GM12878 (cell line): ENCODE results near the gene SNAI3. TPM values are rescaled to one million over a fixed set of nuclear protein-coding genes. Genes with fewer than 3 reads are reported as not detected.

Source experiments
- BACH1 ChIP-seq: fragments of 450-650 bp; IDR thresholded peaks from 2 replicates; pipeline ENCODE4 v1.6.1; 2017; ENCODE audit warnings: mild to moderate bottlenecking, borderline replicate concordance
- CBFB ChIP-seq: IDR thresholded peaks from 2 replicates; pipeline ENCODE4 v1.6.1; 2016; ENCODE audit warnings: antibody characterized with exemption, low read depth
- MTA3 ChIP-seq: IDR thresholded peaks from 2 replicates; pipeline ENCODE4 v1.6.1; 2012; ENCODE audit warnings: low read length, inconsistent platforms, borderline replicate concordance
- MYC ChIP-seq: IDR thresholded peaks from 2 replicates; pipeline ENCODE4 v1.6.1; 2011; ENCODE audit warnings: mild to moderate bottlenecking, low read length, moderate library complexity, inconsistent platforms; ENCODE audit not compliant: insufficient read depth, insufficient replicate concordance, insufficient read length, severe bottlenecking
- NFYA ChIP-seq: IDR thresholded peaks from 2 replicates; pipeline ENCODE4 v1.6.1; 2011; ENCODE audit warnings: low read depth, mild to moderate bottlenecking, low read length, improper control_type of control experiment, borderline replicate concordance
- NRF1 ChIP-seq: conservative IDR thresholded peaks from 2 replicates; pipeline ENCODE4 v1.6.1; 2011; ENCODE audit warnings: mild to moderate bottlenecking, low read depth, low read length, improper control_type of control experiment
- SIX5 ChIP-seq: IDR thresholded peaks from 2 replicates; pipeline ENCODE4 v1.6.1; 2011; ENCODE audit warnings: mild to moderate bottlenecking, low read depth, low read length, moderate library complexity; ENCODE audit not compliant: severe bottlenecking
- SKIL ChIP-seq: fragments of 450-650 bp; IDR thresholded peaks from 2 replicates; pipeline ENCODE4 v1.6.1; 2017; ENCODE audit warnings: mild to moderate bottlenecking, low read depth, inconsistent platforms; ENCODE audit not compliant: poor library complexity, severe bottlenecking
- SP1 ChIP-seq: IDR thresholded peaks from one replicate; pipeline ENCODE4 v1.6.1; 2011; ENCODE audit warnings: low read depth, low read length
- TARDBP ChIP-seq: IDR thresholded peaks from 2 replicates; pipeline ENCODE4 v1.6.1; 2016; ENCODE audit warnings: borderline replicate concordance
- ZBED1 ChIP-seq: IDR thresholded peaks from 2 replicates; pipeline ENCODE4 v1.6.1; 2016; ENCODE audit warnings: borderline replicate concordance
- ZBTB40 ChIP-seq: fragments of 450-650 bp; IDR thresholded peaks from 2 replicates; pipeline ENCODE4 v1.6.1; 2016; ENCODE audit warnings: mild to moderate bottlenecking, moderate library complexity, borderline replicate concordance
- ZNF274 ChIP-seq: IDR thresholded peaks from one replicate; pipeline ENCODE4 v1.8.0; 2011; ENCODE audit not compliant: insufficient read length, insufficient read depth
- ZNF622 ChIP-seq: fragments of 450-650 bp; IDR thresholded peaks from 2 replicates; pipeline ENCODE4 v1.6.1; 2017; ENCODE audit warnings: mild to moderate bottlenecking, inconsistent platforms
- polyA plus RNA-seq, 11 experiments: library from polyadenylated mRNA; depleted of rRNA in 4 of 11; unstranded in 6 of 11; stranded (reverse) in 5 of 11; fragments of >200 nt; fragmentation: Nextera tagmentation in 4 of 11; fragmentation: Illumina TruSeq in 1 of 11; extraction: Ambion mirVana in 4 of 11; extraction: Trizol in 1 of 11; gene quantifications; 1 replicate in 1 of 11; 2 replicates in 10 of 11; pipeline versions ENCODE4 v1.2.1 to v1.2.3, GENCODE V29; 2011 to 2016; ENCODE audit warnings: inconsistent platforms in 2 of 11, missing spikeins in 2 of 11, low read depth in 1 of 11
- total RNA-seq, 4 experiments: library from RNA; depleted of rRNA in 3 of 4; stranded (reverse); fragments of >200 nt in 3 of 4; fragmentation: Illumina TruSeq in 1 of 4; extraction: Trizol in 1 of 4; gene quantifications; 2 replicates each; pipeline versions ENCODE4 v1.2.1 to v1.2.3, GENCODE V29; 2013 to 2021
- TF ChIP-seq, protein P1 (sequence below): fragments of 450-650 bp; formaldehyde crosslinking; IDR thresholded peaks from 2 replicates; pipeline ENCODE4 v1.4.0; 2022; ENCODE audit warnings: mild to moderate bottlenecking, moderate library complexity
- TF ChIP-seq, protein P2 (sequence below): IDR thresholded peaks from 2 replicates; pipeline ENCODE4 v1.6.1; 2011; ENCODE audit warnings: borderline replicate concordance, low read depth, mild to moderate bottlenecking, moderate library complexity, low read length; ENCODE audit not compliant: insufficient read depth, poor library complexity, severe bottlenecking

SNAI3 gene
- total and polyA plus RNA-seq, 10 of the 15 experiments (the other 5 are each of a cell fraction or from before 2014, with no cell fraction given) = 0.21 to 7.4 (median 3.0) TPM

DNA sequence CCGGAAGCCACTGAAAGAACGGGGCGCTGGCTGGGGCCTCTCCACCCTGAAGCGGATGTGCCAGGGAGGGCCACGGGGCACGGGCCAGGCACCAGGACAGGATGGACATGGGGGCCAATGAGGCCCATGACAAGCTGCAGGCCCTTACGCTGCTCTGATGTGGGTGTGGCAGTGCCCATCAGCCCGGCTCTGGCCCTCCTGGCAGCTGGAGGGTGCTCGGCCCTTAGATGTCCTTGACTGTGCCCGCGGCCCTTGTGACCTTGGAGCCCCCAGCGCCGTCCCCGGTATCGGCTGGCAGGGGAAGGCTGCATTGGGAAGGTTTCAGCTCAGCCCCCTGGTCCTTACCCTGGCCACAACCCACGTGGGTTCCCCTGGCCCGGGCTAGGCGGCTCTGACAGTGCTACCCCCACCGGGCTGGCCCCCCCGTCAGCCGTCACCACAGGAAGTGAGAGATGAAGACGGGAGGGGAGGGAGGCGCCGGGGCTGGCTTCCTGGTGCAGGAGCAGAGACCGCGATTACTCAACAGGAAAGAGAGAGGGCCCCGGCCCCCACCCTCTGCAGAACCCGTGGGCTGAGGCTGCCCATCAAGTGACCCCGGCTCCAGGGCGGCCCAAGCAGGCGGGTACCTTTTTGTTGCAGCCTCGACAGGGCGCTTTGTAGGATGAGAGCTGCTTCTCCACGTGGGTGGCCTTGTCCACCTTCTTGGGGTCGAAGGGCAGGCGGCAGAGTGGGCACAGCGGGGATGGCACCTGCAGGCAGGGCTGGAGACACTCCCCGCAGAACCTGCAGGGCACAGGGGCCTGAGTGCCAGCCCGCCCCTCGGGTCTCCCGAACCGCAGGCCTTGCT lies 14.6 kb upstream of the SNAI3 start (continued):
- TF ChIP-seq ZBED1 (no peak), SIX5 (no peak), CBFB (peak; percentile 86), SKIL (no peak), MTA3 (no peak), NRF1 (no peak), NFYA (no peak), ZNF274 (no peak), ZNF622 (no peak), ZBTB40 (peak; percentile 78; the same call in 1 of the 2 replicates), MYC (peak; percentile 50), SP1 (peak; percentile 39), TARDBP (no peak), BACH1 (peak; percentile 15; the same call in 1 of the 2 replicates)
- TF ChIP-seq, protein P1, sequence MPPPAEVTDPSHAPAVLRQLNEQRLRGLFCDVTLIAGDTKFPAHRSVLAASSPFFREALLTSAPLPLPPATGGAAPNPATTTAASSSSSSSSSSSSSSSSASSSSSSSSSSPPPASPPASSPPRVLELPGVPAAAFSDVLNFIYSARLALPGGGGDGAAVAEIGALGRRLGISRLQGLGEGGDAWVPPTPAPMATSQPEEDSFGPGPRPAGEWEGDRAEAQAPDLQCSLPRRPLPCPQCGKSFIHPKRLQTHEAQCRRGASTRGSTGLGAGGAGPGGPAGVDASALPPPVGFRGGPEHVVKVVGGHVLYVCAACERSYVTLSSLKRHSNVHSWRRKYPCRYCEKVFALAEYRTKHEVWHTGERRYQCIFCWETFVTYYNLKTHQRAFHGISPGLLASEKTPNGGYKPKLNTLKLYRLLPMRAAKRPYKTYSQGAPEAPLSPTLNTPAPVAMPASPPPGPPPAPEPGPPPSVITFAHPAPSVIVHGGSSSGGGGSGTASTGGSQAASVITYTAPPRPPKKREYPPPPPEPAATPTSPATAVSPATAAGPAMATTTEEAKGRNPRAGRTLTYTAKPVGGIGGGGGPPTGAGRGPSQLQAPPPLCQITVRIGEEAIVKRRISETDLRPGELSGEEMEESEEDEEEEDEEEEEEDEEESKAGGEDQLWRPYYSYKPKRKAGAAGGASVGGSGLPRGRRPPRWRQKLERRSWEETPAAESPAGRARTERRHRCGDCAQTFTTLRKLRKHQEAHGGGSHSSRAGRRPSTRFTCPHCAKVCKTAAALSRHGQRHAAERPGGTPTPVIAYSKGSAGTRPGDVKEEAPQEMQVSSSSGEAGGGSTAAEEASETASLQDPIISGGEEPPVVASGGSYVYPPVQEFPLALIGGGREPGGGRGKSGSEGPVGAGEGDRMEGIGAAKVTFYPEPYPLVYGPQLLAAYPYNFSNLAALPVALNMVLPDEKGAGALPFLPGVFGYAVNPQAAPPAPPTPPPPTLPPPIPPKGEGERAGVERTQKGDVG = no peak
- TF ChIP-seq, protein P2, sequence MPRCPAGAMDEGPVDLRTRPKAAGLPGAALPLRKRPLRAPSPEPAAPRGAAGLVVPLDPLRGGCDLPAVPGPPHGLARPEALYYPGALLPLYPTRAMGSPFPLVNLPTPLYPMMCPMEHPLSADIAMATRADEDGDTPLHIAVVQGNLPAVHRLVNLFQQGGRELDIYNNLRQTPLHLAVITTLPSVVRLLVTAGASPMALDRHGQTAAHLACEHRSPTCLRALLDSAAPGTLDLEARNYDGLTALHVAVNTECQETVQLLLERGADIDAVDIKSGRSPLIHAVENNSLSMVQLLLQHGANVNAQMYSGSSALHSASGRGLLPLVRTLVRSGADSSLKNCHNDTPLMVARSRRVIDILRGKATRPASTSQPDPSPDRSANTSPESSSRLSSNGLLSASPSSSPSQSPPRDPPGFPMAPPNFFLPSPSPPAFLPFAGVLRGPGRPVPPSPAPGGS = peak; percentile 44
